GM20431 (cell line): ENCODE results near the gene RNF25.
"Not testable (repeated sequence)": the region's sequence is repeated elsewhere in the genome, so short reads cannot be mapped to it uniquely, and the experiment has no call there.

ENCODE experiments used
- in situ Hi-C: fragments of 300-500 bp; cut with MseI, MboI; formaldehyde crosslinking; loops from one replicate; pipeline ENCODE4 v1.15.0; 2020; ENCODE audit warnings: low sequenced_read_pairs; ENCODE audit not compliant: unreplicated experiment

RNF25 gene

DNA sequence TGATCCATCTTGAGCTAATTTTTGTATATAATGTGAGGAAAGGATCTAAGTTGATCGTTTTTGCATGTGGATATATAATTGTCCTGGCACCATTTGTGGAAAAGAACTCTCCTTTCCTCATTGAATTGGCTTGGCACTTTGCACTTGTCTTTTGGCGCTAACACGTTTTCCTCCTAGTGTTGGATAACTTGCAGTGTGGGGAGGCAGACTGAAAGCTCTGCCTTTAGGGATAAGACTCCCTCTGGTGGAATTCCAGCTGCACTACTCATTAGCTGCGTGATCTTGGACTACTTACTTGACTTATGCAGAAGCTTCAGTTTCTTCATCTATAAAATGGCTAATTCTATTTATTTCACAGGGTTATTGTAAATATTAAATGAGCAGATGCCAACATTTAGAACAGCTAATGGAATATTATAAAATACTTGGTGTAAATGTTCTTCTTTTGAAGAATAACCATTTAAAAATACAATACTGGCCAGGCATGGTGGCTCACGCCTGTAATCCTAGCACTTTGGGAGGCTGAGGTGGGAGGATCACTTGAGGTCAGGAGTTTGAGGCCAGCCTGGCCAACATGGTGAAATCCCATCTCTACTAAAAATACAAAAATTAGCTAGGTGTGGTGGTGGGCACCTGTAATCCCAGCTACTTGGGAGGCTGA, 15.7 kb upstream of the RNF25 start:
- in situ Hi-C loops, result not testable (repeated sequence)

DNA sequence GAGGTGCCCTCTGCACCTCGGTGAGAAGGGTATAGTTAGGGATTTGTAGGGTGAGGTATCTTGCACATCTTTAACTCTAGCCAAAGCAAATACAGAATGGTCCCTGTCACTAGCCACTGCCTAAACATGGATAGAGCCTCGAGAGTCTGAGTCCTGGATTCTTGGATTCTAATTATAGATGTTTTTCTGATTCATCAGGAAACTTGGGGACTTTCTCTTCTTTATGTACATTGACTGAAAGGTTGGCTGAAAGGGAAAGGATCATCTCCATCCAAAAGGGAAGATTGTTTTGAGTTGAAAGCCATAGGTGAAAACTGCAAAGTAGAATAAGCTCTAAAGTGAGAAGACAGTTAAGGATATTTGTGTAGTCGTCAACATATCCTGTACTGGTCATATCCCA, 8.3 kb upstream of the RNF25 start:
- in situ Hi-C loops, result no loop called here

DNA sequence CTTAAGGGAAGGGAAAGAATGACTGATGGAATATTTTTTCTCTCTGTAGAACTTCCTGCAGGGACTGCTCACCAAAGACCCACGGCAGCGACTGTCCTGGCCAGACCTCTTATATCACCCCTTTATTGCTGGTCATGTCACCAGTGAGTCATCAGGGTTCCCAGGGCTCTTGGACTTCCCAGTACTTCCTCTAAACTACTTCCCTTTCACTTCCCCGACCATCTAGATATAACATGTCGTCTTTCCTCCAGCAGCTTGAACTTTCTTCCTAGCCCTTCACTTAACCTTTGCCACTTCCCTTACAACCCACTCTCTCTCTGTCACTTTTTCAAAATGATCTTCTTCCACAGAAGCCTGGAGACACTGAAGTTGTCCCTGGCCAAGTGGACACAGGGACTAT, 7.3 kb upstream of the RNF25 start:
- in situ Hi-C loops, result no loop called here

DNA sequence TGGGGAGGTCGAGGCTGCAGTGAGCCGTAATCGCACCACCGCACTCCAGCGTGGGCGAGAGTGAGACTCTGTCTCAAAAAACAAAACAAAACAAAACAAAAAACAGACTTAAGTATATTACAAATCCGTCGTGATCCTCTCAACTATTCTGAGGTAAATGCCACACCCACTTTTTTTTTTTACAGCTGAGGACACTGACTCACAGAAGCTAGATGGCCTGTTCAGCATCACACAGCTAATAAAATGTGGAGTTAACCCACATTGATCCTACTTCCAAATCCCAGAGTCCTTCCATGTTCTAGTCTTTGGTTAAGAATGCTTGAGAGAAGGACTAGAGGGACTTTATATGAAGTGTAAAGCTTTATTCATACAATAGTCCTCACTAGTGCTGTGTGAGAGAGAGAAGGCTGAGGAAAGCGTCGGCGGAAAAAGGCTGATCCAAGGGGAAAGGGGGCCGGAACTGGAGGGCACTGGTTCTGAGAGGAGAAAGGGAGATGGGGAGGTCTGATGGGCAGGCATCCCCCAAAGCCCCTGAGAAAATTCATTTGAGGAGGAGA, 627 bp downstream of the RNF25 start:
- in situ Hi-C loops, result loop anchor here (25.0 kb wide), 2 partner anchors 166 to 259 kb away; partner anchors contain the start of genes PRKAG3 and VIL1

DNA sequence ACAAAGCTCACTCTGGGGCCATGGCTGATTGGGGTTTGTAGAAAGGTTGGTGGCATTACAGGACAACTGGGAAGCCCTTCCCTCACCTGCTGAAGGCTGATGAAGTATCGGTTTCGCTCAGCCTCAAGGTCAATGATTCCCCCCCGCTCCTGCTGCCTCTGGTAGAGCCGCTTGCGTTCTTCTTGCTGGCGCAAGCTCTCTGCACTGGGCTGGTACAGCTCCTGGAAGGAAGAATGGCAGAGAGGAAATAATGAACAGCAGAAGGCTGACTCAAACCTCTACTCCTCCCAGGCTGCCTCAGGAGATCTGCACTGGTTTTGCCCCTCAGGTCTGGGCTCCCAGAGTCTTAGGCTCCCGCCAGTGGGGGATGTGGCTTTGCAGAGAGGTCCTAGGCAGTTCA, 7.1 kb downstream of the RNF25 start:
- in situ Hi-C loops, result loop anchor here (25.0 kb wide), 2 partner anchors 173 to 252 kb away; partner anchors contain the start of genes PRKAG3 and VIL1

DNA sequence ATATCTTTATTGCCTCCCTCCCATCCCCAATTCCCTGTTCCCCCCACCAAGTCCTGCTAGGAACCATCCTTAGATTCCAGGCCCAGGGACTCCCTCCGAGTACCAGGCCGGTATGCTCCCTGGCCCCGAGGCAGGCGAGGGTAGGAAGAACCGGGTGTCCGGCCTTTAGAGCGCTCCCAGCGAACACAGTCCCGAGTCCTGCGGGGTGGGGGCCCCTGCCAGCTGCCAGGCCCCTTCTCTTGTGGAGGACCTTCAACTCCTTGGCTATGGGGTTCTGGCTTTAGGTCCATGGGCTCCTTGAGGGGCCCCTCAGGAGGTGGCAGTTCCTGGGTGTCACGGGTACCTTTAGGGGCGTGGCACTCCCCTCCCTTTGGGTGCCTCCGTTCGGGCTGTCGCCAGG, 7.9 kb downstream of the RNF25 start:
- in situ Hi-C loops, result loop anchor here (25.0 kb wide), 2 partner anchors 173 to 252 kb away; partner anchors contain the start of genes PRKAG3 and VIL1

DNA sequence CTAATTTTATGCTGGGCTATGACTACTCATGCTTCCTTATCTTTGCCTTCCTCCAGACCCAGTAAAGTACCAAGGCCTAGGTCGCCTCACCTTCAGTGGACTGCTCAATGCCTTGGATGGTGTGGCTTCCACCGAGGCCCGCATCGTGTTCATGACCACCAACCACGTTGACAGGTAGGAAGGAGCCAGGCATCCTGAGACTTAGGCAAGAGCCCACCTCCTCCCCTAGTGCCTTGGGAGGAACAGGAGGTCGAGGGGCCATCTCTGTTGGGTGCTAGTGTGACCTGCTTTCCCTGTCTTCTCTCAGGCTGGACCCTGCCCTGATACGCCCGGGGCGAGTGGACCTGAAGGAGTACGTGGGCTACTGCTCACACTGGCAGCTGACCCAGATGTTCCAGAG, 9.0 kb downstream of the RNF25 start:
- in situ Hi-C loops, result loop anchor here (25.0 kb wide), 2 partner anchors 174 to 251 kb away; partner anchors contain the start of genes PRKAG3 and VIL1

DNA sequence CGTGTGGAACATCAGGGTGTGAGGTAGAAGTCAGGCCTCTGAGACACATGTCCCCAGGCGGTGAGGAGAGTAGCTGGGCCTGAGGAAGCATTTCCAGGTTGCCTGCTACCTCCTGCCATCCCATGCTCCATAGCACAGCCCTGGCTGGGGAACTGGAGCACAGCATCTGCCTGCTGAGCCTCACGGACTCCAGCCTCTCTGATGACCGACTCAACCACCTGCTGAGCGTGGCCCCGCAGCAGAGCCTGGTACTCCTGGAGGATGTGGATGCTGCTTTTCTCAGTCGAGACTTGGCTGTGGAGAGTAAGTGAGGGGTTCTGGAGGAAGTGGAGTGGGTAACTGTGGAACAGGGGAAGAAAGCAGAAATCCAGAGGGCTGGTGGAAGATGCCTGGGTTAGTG, 9.4 kb downstream of the RNF25 start:
- in situ Hi-C loops, result loop anchor here (25.0 kb wide), 2 partner anchors 175 to 250 kb away; partner anchors contain the start of genes PRKAG3 and VIL1

DNA sequence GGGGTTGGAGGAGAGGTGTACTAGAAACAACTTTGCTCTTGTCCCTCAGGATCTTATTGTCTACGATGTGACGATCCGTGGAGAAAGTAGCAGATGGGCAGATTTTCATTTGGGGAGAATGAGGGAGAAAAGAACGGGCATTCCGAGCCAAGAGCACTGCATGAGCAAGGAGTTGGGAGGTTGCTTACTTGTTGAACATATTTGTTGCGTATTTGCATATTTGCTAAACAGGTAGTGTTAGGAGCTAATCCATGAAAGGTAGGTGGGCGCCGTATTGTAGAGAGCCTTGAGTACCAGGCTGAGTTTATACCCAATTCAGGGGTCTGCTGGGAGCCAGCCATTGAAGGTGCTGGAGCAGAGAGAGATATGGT, 11.8 kb downstream of the RNF25 start:
- in situ Hi-C loops, result loop anchor here (25.0 kb wide), 2 partner anchors 177 to 248 kb away; partner anchors contain the start of genes PRKAG3 and VIL1

DNA sequence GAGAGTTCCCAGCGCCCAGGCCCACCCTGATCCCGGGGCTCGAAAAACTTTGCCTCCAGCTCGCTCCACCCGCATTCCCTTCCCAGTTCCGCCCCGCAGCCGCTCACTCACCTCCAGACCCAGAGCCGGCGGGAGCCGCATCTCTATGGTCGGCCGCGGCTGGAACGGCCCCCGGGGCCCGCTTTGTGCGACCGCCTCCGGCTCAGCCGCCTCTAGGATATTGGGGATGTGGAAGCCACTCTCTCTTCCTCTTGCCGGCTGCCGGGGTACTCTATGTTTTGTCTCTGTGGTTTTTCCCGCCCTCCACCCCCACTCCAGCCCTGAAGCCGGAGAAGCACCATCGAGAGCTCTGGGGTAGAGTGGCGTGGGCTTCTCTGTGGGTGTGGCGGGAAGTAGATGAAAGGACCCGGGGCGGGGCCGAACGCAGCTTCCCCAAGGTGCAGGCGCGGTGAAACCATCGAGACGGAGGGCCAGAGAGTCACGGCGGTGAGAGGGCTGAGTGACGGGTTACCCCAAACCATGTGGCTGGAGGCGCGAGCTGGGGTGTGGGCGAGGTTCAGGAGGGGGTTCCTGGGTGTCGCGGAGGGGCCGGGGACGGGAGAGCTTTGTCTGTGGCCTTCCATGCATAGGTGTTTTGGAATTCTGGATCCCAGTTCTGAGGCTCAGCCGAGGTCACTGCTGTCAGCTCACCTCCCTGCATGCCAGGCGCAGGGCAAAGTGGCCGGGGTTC, 12.4 kb downstream of the RNF25 start, which contains the start of the genes BCS1L and ZNF142:
BCS1L (plus strand) TSS at position 426 of the 730 bp plus-strand sequence. CDS start 1,305 bp downstream, outside the sequence.
ZNF142 (minus strand) TSS at position 366 of the 730 bp plus-strand sequence. CDS start 3,194 bp downstream, outside the sequence.
- in situ Hi-C loops, result loop anchor here (25.0 kb wide), 2 partner anchors 178 to 247 kb away; partner anchors contain the start of genes PRKAG3 and VIL1

DNA sequence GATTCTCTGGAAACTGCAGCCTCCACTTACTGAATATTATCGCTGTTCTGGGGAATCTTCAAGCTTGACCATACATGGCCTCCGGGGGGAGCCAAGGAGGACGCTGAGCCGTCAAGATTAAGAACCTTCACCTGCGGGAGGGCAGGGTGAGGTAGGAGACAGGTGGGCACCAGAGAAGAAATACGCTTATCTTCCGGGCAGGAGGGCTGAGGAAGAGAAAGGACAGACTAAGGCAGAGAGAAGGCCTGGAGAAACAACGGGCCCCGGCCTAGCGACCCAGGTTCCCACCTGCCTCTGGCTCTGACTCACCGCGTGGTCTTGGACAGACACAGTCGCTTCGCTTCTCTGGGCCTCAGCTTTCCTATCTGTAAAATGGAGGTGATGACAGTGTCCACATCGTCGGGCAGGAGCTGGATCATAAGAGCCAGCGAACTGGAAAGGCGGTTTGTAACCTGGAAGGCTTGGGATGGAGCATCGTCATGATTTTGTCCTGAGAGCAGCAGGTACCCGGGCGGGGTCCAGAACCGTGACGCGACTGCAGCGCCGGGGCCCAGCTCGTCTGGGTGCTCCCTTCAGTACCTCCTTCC, 13.0 kb downstream of the RNF25 start:
- in situ Hi-C loops, result loop anchor here (25.0 kb wide), 2 partner anchors 179 to 246 kb away; partner anchors contain the start of genes PRKAG3 and VIL1

DNA sequence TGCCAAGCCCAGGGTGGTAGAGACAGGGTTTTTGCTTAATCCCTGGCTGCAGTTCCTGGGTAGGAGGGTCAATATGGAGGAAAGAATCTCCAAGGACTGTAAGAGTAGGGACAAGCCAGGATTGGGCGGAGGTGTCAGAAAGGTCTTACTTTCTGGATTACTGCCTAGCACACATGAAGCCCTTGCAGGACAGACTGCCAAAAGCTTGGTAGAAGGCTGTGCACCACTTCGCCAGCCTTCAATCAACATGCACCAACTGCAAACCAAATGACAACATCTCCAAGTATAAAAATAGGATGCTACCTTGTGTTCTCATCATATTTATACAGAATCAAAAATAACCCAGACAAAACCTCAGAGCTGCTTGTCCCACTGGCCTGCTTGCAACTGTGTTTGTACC, 16.1 kb downstream of the RNF25 start:
- in situ Hi-C loops, result loop anchor here (25.0 kb wide), 2 partner anchors 182 to 243 kb away; partner anchors contain the start of genes PRKAG3 and VIL1

DNA sequence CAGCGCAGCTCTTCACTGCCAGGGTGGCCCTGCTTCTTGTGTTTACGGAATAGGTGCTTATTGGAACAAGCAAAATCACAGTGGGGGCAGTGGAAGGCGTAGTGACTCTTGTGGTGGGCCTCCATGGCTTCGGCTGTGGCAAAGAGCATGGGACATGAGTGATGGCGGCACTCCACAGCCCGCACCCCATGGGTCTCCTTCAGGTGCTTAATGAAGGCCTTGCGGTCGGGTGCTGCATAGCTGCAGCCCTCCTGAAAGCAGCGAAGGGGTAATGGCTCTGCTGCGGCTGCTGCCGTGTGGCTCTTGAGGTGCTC, 23.1 kb downstream of the RNF25 start:
- in situ Hi-C loops, result no loop called here

DNA sequence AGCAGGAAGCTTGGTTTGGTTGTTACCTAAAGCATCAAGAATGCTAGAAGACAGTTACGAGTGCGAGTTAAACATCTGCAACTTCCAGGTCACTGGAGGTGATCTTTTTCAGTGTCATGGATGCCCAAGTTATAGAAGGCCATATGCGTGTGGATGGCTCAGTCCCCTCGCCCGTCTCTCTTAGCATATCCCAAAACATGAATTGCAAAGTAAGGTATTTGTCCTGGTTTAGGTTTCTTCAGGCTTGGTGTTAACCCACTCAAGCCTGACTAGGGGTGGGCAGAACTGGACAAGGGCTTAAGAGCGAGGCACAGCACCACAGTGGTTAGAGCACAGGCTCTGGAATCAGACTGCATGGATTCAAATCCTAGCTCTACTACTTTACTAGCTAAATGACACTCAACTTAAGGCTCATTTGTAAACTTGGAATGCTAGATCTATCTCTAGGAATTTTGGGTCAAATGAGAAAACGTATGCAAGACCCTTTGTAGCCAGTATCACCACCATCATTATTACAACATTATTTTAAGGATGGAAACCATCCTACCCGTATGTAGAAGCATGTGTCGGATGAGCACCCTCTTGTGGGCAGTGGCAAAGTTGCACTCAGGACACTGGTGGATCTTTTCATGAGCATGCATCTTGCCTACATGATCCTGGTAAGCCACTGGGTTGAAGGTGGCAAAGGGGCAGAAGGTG, 23.6 kb downstream of the RNF25 start:
- in situ Hi-C loops, result no loop called here

DNA sequence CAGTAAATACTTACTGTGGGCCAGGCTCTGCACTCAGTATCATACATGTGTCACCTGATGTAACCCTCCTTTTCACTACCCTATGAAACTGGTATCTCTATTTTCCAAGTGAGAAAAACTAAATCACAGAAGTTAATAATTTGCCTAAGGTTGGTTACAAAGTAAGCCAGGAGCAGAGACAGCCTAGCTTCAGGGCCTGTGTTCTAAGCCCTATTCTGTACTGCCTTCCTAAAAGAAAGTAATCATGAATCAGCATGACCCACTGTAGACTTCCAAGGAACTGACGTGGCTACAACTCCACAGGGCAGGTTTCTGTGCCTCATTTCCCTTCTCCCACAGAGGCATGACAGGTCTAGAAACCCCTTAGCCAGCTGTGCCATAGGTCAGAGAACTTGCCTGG, 26.7 kb downstream of the RNF25 start:
- in situ Hi-C loops, result no loop called here

DNA sequence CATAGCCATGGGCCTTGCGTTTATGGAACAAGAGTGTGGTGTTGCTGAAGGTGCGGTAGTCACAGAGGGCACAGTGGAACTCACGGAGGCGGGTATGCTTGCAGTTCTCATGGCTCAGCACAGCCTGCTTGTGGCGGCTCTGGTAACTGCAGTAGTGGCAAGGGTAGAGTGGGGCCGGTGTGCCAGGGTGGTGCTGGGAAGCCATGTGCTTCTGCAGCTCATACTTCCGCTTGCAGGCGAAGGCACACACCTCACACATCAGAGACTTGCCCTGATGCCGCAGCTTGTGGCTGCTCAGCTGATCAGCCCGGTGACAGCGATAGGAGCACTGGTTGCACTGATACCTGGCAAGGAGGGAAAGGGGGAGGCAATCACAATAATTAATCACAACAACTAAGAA, 27.1 kb downstream of the RNF25 start:
- in situ Hi-C loops, result no loop called here

DNA sequence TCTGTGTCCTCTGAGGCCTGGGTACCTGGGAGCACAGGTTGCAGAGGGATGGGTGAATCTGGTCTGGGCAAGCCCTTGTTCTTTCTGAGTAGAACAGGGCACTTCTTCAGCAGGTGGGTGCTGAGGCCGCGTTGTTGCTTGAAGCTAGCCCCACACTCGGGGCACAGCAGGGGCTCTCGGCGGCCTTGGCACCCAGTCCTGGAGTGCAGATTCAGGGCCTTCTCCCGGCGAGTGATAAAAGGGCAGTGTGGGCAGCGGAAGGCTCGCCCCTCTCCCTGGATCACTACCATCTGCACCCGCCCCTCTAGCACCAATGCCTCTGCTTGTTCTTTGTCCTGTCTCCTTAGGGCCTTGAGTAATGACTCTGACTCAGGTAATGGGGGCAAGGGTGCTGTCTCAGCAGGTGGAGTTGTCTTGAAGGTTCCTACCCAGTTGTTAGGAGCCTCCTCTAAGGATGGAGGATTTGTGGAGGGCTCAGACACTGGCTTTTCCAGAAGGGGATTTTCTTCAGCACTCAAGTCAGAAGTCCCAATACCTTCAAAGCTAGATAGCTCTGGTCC, 28.0 kb downstream of the RNF25 start:
- in situ Hi-C loops, result no loop called here

DNA sequence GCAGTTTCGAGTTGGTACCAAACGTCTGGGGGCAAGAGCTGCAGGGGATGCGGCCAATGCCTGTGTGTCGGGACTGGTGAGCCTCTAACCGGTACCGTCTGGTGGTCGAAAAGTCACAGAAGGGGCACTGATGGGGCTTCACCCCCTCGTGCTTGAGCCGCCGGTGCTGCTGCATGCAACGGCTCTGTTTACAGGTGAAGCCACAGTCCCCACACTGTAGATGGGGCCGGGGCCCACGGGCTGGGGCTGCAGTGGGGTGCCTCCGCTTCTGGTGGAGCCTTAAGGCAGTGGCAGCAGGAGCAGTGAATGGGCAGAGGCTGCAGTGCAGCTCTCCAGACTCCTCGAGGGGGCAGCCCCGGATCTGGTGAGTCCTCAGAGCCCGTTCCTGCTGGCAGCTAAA, 29.0 kb downstream of the RNF25 start:
- in situ Hi-C loops, result no loop called here

DNA sequence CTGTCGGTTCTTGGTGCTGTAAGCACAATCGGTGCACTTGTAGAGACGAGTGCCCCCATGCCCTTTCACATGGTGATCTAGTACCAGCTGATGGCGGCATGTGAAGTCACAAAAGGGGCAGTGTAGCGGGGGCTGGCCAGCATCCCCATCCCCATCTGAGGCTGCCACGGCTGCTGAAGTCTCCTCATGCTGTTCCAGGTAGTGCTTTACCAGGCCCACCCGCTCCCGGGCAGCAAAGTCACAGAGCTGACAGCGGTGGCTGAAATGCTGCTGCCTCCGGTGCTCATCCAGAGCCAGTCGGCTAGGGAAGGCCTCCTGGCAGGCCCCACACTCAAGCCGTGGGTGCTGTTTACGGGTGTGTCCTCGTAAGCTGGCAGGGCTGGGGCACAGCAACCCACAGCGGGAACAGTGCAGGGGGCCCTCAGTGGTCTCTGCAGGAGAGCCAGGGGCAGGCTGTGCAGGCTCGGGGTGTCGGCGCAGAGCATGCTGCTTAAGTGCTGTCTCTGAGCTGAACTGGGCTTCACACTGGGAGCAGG, 29.6 kb downstream of the RNF25 start:
- in situ Hi-C loops, result no loop called here
